Esophagus (tissue), 2 donors: ENCODE data around the gene UBE2V1. TPM values are rescaled to one million over a fixed set of nuclear protein-coding genes. Genes with fewer than 3 reads are reported as not detected.

Experiments
- H3K27ac ChIP-seq, 2 donors: one replicate each; pipeline ENCODE4 v1.5.1; 2013; ENCODE audit warnings: low read depth in 2 of 2, mild to moderate bottlenecking in 2 of 2, inconsistent platforms in 1 of 2, low read length in 1 of 2, moderate library complexity in 1 of 2
- H3K27me3 ChIP-seq, 2 donors: one replicate each; pipeline ENCODE4 v1.6.1; 2013; ENCODE audit warnings: low read length in 2 of 2, control low read depth in 1 of 2, mild to moderate bottlenecking in 1 of 2; ENCODE audit not compliant: insufficient read depth in 2 of 2, control insufficient read depth in 1 of 2
- H3K36me3 ChIP-seq, 2 donors: one replicate each; pipeline ENCODE4 v1.6.1; 2013; ENCODE audit warnings: low read length in 1 of 2; ENCODE audit not compliant: control insufficient read depth in 2 of 2, insufficient read depth in 2 of 2
- H3K4me1 ChIP-seq, 2 donors: one replicate each; pipeline ENCODE4 v1.6.1; 2013; ENCODE audit warnings: low read length in 1 of 2; ENCODE audit not compliant: control insufficient read depth in 2 of 2, insufficient read depth in 2 of 2
- H3K4me3 ChIP-seq, 2 donors: one replicate each; pipeline ENCODE4 v1.5.1; 2013; ENCODE audit warnings: low read length in 2 of 2, mild to moderate bottlenecking in 2 of 2, low read depth in 1 of 2, moderate library complexity in 1 of 2
- H3K9me3 ChIP-seq, 2 donors: one replicate each; pipeline ENCODE4 v1.6.1; 2013; ENCODE audit warnings: mild to moderate bottlenecking in 2 of 2, low read depth in 1 of 2, low read length in 1 of 2, moderate library complexity in 1 of 2; ENCODE audit not compliant: control insufficient read depth in 2 of 2, insufficient read depth in 1 of 2
- WGBS, 2 donors: extraction: QIAGEN DNeasy Blood & Tissue Kit; methylation state at CpG; one replicate each; pipeline ENCODE4 v1.1.7; 2013; 5-methylcytosine and 5-hydroxymethylcytosine counted together
- polyA plus RNA-seq, 2 donors: library from polyadenylated mRNA; stranded (reverse); fragments of 200-250 nt; gene quantifications; one replicate each; pipeline ENCODE4 v1.2.3, GENCODE V29; 2013
- donor health status: healthy with polysubstance abuse.
- donor health status: Bipolar disorder and iron deficiency.

The UBE2V1 gene
- polyA plus RNA-seq, 2 donors, result 57.4 to 73.1 TPM

DNA sequence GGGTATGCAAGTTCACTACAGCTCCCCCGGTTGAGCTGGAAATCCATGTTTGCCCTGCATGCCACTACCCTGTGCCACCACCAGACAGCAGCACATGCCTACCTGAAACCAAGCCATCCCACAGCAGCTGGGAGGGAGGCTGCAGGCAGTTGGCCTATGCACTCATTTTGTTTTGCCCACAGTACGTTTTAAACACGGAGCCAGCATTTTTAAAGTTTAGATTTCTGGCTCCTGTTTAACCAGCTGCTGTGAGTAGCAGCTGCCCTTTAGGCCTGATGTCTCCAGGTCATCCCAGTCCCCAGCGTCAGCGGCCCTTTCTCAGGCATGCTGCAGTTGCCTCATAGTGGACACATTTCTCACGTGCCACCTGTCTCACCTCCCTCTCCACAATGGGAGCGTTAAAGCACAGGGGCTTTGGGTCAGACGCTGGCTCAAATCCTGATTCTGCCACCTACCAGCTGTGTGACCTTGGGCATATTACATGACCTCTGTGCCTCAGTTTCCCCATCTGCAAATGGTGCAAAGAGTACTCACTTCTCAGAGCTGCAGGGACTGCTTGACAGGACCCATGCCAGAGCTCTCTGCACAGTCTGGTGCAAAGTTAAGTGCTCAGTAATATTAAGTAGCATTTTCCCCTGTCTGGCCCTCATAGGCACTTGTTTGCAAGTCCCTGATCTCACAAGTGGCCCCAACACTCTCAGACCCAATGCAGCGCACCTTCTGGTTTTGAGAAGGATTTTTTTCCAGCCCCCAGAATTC lies 8.2 kb upstream of the UBE2V1 start:
- 26 to 32% methylated on average over 9 of the region's 9 CpGs for WGBS, 2 donors
- Histone ChIP-seq H3K27me3 (no peaks in the 10 kb centered on the region), H3K4me3 (no peak overlapping the region), H3K4me1 (peaks cover 0 to 7% of the 10 kb centered on the region in 2 donors), H3K9me3 (no peaks in the 10 kb centered on the region), H3K27ac (peak overlapping the region in 1 of 2 donors; percentile 66), H3K36me3 (peaks cover 0 to 18% of the 10 kb centered on the region in 2 donors)

DNA sequence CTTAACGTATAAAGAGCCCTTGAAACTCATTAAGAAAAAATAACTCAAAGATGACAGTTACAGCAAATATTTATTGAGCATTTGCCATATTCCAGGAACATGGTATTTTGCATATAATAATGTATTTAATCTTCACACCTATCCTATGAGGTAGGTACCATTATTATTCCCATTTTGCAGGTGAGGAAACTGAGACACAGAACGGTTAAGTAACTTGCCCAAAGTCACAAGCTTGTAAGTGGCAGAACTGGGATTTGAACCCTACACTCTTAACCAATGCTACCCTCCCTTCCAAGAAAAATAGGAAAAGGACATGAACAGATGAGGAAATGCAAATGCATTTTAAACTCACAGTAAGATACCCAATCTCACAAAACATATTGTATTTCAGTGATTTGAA lies 5.3 kb upstream of the UBE2V1 start:
- Histone ChIP-seq H3K27ac (no peak overlapping the region), H3K27me3 (no peaks in the 10 kb centered on the region), H3K4me3 (no peak overlapping the region), H3K4me1 (peaks cover 0 to 12% of the 10 kb centered on the region in 2 donors), H3K36me3 (no peaks in the 10 kb centered on the region), H3K9me3 (no peaks in the 10 kb centered on the region)
- 71 to 73% methylated on average over 2 of the region's 2 CpGs for WGBS, 2 donors

DNA sequence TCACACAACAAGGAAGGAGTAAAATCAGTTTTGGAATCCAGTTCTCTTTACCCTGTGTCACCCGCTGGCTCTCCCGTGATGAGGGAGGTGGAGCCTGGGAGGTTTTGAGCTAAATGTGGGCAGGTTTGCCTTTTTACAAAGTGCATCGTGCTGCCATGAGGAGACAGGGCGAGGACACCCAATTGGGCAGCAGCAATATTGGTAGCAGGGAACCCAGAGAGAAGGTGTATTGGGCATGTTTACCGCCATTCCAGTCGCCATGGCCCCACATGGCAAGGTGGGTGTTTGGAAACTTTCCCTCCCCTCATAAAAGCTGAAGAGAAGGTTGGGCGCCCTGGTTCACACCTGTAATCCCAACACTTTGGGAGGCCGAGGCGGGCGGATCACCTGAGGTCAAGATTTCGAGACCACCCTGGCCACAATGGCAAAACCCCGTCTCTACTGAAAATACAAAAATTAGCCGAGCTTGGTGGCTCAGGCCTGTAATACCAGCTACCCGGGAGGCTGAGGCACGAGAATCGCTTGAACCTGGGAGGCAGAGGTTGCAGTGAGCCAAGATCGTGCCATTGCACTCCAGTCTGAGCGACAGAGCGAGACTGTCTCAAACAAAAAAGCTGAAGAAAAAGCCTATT lies 3.5 kb upstream of the UBE2V1 start:
- Histone ChIP-seq H3K4me1 (peaks cover 2 to 12% of the 10 kb centered on the region in 2 donors), H3K27me3 (no peaks in the 10 kb centered on the region), H3K27ac (peak overlapping the region; percentile 6 to 85), H3K9me3 (no peaks in the 10 kb centered on the region), H3K4me3 (peak overlapping the region in 1 of 2 donors; percentile 11), H3K36me3 (no peaks in the 10 kb centered on the region)
- WGBS, 2 donors, result 84 to 87% methylated on average over 19 of the region's 19 CpGs

- Histone ChIP-seq H3K27ac (peak overlapping the region; percentile 30 to 85), H3K27me3 (no peaks in the 10 kb centered on the region), H3K4me1 (peaks cover 3 to 12% of the 10 kb centered on the region in 2 donors), H3K4me3 (peak overlapping the region; percentile 17 to 51), H3K36me3 (no peaks in the 10 kb centered on the region), H3K9me3 (no peaks in the 10 kb centered on the region)
- WGBS, 2 donors, result 0% methylated on average over 24 of the region's 24 CpGs
Measured at GRCh38 chr20:50115591-50116367, 2.8 kb upstream of the UBE2V1 start.

DNA sequence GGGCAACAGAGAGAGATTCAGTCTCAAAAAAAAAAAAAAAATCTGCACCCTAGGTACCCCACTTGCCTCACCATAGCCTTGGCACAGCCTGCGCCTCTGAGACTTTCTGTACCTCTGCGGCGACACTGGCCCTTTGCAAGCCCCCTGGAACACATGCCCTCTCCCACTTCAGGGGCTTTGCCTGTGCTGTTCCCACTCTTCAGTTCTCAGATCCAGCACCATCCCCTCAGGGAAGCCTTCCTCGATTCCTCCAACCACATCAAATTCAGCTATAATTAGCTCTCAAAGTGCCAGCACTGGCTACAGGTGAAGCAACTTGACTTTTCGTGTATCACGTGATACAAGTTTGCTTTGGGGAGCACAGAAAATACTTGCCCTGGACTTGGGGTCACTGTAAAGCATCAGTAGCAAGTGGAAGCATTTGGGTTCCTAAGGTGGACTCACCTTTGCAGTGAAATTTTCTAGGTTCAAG lies 2.1 kb upstream of the UBE2V1 start:
- Histone ChIP-seq H3K4me3 (peak overlapping the region; percentile 17 to 51), H3K9me3 (no peaks in the 10 kb centered on the region), H3K4me1 (peaks cover 7 to 16% of the 10 kb centered on the region in 2 donors), H3K27me3 (no peaks in the 10 kb centered on the region), H3K36me3 (no peaks in the 10 kb centered on the region), H3K27ac (peak overlapping the region; percentile 19 to 30)
- whole genome bisulfite sequencing, 2 donors, result 56 to 58% methylated on average over 6 of the region's 6 CpGs

DNA sequence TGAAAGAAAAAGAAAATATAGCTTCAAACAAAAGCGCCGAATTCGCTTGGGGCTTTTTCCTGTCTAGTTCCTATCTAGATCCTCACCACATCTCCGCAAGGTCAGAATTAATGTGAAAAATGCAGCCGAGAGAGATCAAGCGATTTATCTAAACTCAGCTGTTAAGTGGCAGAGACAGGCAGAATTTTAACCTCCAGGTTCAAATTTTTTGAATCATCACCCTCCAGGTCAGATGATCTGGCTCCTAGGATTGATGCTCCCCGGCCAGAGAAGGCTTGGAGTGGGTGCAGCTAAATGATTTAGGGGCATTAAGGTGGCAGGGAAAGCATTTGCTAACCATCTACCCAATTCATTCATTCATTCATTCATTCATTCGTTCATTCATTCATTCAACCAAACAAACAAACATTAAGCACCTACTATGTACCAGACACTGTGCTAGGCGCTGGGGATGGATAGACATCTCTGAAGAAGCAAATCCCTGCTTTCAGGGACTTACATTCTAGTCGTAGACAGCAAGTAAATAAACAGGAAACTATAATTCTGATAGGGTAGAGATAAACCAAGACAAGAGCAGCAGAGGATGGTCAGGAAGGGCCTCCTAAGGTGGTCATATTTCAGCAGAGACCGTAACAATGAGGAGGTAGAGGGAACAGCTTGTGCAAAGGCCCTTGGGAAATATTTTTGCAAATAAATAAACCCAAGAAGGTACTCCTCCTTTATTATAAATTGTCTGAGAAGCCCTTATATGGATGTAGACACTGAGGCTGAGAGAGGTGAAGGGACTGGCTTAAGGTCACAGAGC lies 672 bp upstream of the UBE2V1 start:
- Histone ChIP-seq H3K36me3 (no peaks in the 10 kb centered on the region), H3K4me1 (peaks cover 8 to 18% of the 10 kb centered on the region in 2 donors), H3K27me3 (no peaks in the 10 kb centered on the region), H3K9me3 (no peaks in the 10 kb centered on the region), H3K4me3 (peak overlapping the region; percentile 80 to 99), H3K27ac (peak overlapping the region; percentile 96 to 97)
- 13 to 14% methylated on average over 11 of the region's 11 CpGs for WGBS, 2 donors

- no peaks in the 10 kb centered on the region for H3K9me3 ChIP-seq
- peak overlapping the region; percentile 80 to 99 for H3K4me3 ChIP-seq
- 7% methylated on average over 9 of the region's 9 CpGs for WGBS, 2 donors
- no peaks in the 10 kb centered on the region for H3K27me3 ChIP-seq
- no peaks in the 10 kb centered on the region for H3K36me3 ChIP-seq
- H3K27ac ChIP-seq, result peak overlapping the region; percentile 96 to 97
- peaks cover 10 to 26% of the 10 kb centered on the region in 2 donors for H3K4me1 ChIP-seq
Measured at GRCh38 chr20:50111829-50112495, 988 bp downstream of the UBE2V1 start.

GRCh38 chr20:50111120-50111828 lies 1.7 kb downstream of the UBE2V1 start:
- peak overlapping the region; percentile 75 to 96 for H3K27ac ChIP-seq

More at GRCh38 chr20:50111120-50111828, 1.7 kb downstream of the UBE2V1 start:
- Histone ChIP-seq H3K9me3 (no peaks in the 10 kb centered on the region), H3K36me3 (no peaks in the 10 kb centered on the region), H3K4me1 (peaks cover 10 to 22% of the 10 kb centered on the region in 2 donors), H3K4me3 (peak overlapping the region; percentile 80 to 99), H3K27me3 (no peaks in the 10 kb centered on the region)
- WGBS, 2 donors, result 34 to 37% methylated on average over 10 of the region's 10 CpGs
